Hematopoietic multipotent progenitor cell (in vitro differentiated cells): ENCODE data around the gene ELK4. TPM values are rescaled to one million over a fixed set of nuclear protein-coding genes. Genes with fewer than 3 reads are reported as not detected.

ENCODE experiments used
- DNase-seq, 3 donors: peaks; one replicate each; pipeline ENCODE4 v3.0.0-alpha.2; 2011 to 2015; ENCODE audit warnings: low read depth in 2 of 3, low spot score in 2 of 3
- small RNA-seq: library from RNA; depleted of rRNA; stranded (forward); fragments of <200 nt; gene quantifications from one replicate; pipeline ENCODE3, GENCODE V24; 2012
- total RNA-seq: library from RNA; depleted of rRNA; stranded (reverse); fragments of >200 nt; gene quantifications from one replicate; pipeline ENCODE4 v1.2.3, GENCODE V29; 2012

ELK4 gene
- total RNA-seq, 1 donor: 11.6 TPM

DNA sequence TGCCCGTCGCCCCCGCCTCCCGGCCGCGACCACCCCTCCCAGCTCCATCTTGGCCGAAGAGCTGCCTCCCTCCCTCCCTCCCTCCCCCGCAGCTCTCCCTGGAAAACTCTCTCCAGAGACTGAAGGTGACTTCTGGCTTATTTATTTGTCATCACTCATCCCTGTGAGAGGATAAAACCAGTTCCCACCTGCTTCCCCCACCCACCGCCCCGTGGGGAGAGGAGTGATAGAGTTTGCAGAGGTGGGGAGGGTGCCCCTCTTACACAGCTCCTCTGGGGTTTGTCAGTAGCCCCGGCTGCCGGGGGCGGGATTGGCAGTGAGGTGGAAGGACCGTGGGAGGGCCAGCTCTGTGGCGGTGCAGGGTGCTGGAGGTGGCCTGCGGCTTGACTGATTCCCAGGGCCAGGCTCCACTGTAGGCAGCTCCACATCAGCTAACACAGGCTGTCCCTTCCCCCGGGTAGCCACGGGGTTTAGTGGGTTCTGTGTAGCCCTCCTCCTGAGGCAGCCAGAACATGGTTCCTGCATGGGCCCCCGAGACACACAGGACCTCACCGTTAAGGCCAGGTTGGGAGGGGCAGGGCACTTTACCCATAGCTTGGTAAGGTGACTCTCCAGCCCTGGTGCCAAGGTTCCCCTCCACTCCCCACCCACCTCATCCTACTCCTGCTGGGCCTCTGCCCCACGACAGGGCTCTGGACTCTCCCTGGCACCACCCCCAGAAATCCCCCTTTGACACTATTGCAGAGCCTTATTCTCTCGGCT lies 62.2 kb downstream of the ELK4 start:
- no peak for DNase-seq

DNA sequence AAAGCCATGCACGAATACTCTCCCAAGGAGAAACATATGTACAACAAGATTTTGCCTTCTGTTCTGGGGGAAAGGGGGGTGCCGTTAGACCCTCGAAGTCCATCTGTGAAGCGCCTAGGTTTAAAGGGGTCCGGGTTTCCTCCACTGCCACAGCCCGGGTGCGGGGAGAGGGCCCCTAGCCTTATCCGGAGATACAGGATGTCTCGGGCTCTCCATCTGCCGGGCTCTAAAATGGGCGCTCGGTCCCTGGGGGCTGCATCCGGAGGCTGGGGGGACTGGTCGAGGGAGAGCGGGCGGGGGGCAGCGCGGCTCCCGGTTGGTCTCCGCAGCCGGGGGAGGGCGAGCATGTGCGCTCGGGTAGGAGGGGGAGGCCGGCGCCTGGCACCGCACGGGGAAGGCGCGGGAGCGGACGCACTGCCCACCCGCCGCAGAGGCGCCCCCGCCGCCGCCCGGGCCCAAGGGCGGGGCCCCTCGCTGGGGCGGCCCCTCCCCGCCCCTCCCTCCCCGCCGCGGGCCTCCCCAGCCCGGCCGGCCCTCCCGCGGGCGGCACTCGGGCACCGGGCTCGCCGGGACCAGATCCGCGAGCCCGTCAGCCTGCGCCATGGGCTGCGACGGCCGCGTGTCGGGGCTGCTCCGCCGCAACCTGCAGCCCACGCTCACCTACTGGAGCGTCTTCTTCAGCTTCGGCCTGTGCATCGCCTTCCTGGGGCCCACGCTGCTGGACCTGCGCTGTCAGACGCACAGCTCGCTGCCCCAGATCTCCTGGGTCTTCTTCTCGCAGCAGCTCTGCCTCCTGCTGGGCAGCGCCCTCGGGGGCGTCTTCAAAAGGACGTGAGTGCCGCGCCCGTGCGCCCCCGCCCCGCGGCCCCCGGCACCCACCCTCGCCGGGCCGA lies 63.1 kb downstream of the ELK4 start:
- peak in 1 of 3 donors; percentile 30 for DNase-seq

DNA sequence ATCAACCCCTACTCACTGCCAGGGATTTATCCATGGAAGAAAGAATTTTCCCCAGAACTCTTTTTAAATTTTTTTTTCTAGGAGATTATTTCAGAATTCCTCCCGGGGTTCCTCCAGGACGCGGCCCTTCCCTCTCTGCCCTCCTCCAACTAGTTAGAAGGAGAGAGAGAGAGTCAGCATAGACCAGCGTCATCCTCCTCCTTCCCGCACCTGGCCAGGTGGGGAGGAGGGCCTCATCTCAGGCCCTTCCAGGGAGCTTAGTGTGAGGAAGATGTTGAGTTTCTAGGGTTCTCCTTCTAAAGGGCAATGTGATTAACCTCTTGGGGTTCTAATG lies 63.7 kb downstream of the ELK4 start:
- DNase-seq: no peak

DNA sequence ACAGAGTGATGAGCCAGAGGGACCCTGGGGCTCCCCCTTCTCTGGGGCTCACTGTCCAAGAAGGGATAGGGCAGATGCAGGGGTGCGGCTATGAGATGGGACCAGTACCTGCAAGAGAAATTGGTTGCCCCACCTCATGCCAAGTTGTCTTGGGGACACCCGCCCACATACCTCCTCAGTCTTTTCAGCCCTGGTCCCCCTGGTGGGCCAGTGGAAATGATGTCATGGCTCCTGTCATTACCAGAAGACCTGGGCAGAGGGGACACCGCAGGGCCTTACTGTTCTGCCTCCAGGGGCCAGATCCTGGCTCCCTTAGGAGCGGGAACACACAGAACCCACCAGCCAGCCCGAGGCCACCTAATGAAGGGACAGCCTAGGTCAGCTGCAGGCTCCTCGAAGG lies 64.1 kb downstream of the ELK4 start:
- no peak for DNase-seq

DNA sequence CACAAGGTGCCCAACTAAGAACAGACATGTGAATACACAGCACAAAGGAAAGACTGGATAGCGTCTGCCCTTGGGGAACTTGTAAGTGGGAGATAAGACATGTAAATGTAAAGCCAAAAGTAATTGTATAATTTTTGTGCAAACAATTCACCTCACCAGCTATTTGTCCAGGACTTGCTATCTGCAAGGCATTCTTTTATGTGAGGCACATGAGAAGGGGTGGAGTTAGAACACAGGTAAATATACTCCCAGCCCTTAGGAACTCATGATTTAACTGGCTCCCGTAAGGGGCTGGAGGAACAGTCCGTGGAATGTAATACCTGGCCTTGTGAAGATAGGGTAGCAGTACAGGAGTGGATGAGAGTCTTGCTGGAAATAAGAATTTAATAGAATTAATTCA lies 66.0 kb downstream of the ELK4 start:
- no peak for DNase-seq

DNA sequence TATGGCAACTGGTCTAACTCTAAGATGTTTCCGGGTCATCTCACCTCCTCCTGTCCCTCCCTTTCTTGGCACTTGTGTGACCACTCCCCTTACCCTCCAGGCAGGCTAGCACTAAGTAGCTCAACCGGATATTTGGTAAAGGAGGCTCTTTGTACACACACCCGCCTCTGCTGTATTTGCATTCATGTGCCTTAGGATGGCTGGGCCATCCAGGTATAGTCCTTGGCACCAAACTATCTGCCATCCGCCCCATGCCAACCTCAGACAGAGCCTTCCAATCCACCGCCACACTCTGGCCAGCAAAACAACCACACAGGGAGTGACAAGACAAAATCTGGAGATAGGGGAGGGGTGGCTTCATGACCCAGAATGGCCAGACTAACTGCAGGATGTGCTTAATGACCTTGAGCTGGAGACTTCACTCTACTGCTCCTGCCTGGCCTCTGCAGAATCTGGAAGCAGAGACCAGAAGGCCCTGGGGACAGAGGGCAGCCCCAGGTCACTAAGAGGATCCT lies 67.8 kb downstream of the ELK4 start:
- DNase-seq: no peak

DNA sequence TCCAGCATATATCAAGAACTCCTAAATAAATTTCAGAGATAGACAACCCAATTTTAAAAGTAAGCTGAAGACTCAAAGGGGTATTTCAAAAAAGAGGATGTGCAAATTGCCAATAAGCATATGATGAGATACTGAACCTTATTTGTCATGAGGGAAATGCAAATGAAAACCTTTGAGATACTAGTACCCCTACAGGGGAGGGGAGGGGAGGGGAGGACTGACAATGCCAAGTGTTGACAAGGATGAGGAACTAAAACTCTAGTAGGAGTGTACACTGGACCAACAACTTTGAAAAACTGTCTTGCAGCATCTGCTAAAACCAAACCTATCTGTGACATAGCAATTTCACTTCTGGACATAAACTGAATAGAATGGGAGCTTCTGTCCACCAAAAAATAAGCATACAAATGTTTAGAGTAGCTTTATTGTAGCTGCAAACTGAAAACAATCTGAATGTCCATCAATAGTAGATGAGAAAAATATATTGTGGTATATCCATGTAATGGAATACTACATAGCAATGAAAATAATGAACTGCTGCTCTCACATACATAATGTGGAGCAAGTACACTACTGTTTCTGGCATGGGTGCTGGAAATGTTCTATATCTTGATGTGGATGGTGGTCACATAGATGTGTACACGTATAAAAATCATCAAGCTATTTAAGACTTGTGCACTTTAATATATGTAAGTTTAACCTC lies 70.2 kb downstream of the ELK4 start:
- no peak for DNase-seq

Small RNA genes within 50 kb of the gene (small RNA-seq; reads per million reads assigned to genes)
- not detected for gene RNU2-19P
- not detected for gene RNU6-418P

Other genes with a start within 250 kb of the ELK4 start
- not detected for gene LEMD1, start 210.0 kb downstream of the ELK4 start, total RNA-seq
- gene BLACAT1, start 176.0 kb downstream of the ELK4 start, total RNA-seq: not detected
- gene CDK18, start 127.3 kb downstream of the ELK4 start, total RNA-seq: 8.6 TPM
- gene SLC45A3, start 48.5 kb upstream of the ELK4 start, total RNA-seq: 78.6 TPM
- gene NUCKS1, start 118.2 kb upstream of the ELK4 start, total RNA-seq: 35.0 TPM
- 14.0 TPM for gene RAB29, start 143.5 kb upstream of the ELK4 start, total RNA-seq
- gene SLC41A1, start 181.2 kb upstream of the ELK4 start, total RNA-seq: 7.8 TPM
- 0.54 TPM for gene PM20D1, start 218.1 kb upstream of the ELK4 start, total RNA-seq